ENCODE data around the gene TBXT. TPM values are rescaled to one million over a fixed set of nuclear protein-coding genes. Genes with fewer than 3 reads are reported as not detected.

The TBXT gene
- total and polyA plus RNA-seq, 2 of the 13 experiments (the other 11 are each of a cell fraction or from before 2014, with no cell fraction given): not detected

GRCh38 chr6:166145751-166146150, 21.9 kb downstream of the TBXT start (continued):
- no peak for TF ChIP-seq IKZF5 (CRISPR knock-in tag; IDR thresholded peaks at IDR 0.05)
- TF ChIP-seq HMGXB4 (CRISPR knock-in tag; IDR thresholded peaks at IDR 0.05; ENCODE audit: borderline replicate concordance in 1 of 2, low read depth in 1 of 2): no peak
- no peak for TF ChIP-seq CC2D1A (CRISPR knock-in tag; IDR thresholded peaks at IDR 0.05)
- no peak for TF ChIP-seq ARNT2 (CRISPR knock-in tag; IDR thresholded peaks at IDR 0.05; ENCODE audit: low read depth)
- no peak for TF ChIP-seq ZNF430 (CRISPR knock-in tag; IDR thresholded peaks at IDR 0.05)

- no peaks in the 10 kb centered on the region for H4K20me1 ChIP-seq (ENCODE audit: insufficient read depth, low read length)
- intact Hi-C loops (cut with micrococcal nuclease; ENCODE audit: unreplicated experiment): no loop called here
- ChIA-PET CTCF (ENCODE audit: low intra/inter-chr PET ratio, low total read pairs) (no interaction called here), POLR2A (no interaction called here)
- no peaks in the 10 kb centered on the region for H3K36me3 ChIP-seq (replicated peaks in 1 of 2; ENCODE audit: control insufficient read depth in 1 of 2, insufficient read depth in 2 of 2, low read length in 2 of 2)
- no TSS peak for BruUV-seq (replicated peaks)
- no peak overlapping the region for H3K4me2 ChIP-seq (ENCODE audit: low read depth, low read length)
- TF ChIP-seq HDAC1 (CRISPR knock-in tag; IDR thresholded peaks at IDR 0.05): no peak
- TF ChIP-seq MLLT10 (CRISPR knock-in tag; IDR thresholded peaks at IDR 0.05): no peak
- no peak for TF ChIP-seq KDM5A (IDR thresholded peaks at IDR 0.05; ENCODE audit: borderline replicate concordance, low read length)
- no peak for TF ChIP-seq MBNL3 (CRISPR knock-in tag; conservative IDR thresholded peaks at IDR 0.05)
- TF ChIP-seq DNMT3B (CRISPR knock-in tag; conservative IDR thresholded peaks at IDR 0.05): no peak
- no peak overlapping the region for H2AFZ ChIP-seq (ENCODE audit: low read length)
- no peak overlapping the region for H3K9ac ChIP-seq (ENCODE audit: insufficient read depth, low read depth, low read length)
- FAIRE-seq: no peak
- no peak overlapping the region for H3K4me3 ChIP-seq (replicated peaks in 1 of 3; ENCODE audit: insufficient read depth in 1 of 3, low read depth in 2 of 3, low read length in 3 of 3)
- WGBS (ENCODE audit: low lambda C conversion rate): 0% methylated on average over 1 of the region's 2 CpGs
- H3K9me3 ChIP-seq (ENCODE audit: low read length): no peaks in the 10 kb centered on the region
- no peak overlapping the region for H3K27ac ChIP-seq (ENCODE audit: extremely low read length, insufficient read depth, low read length)
- H3K79me2 ChIP-seq (ENCODE audit: insufficient read depth, low read length): no peaks in the 10 kb centered on the region
- H3K4me1 ChIP-seq (ENCODE audit: insufficient read depth, low read length): no peaks in the 10 kb centered on the region
- H3K27me3 ChIP-seq (ENCODE audit: control insufficient read depth in 1 of 2, insufficient read depth in 2 of 2, low read length in 2 of 2): peaks cover 0 to 25% of the 10 kb centered on the region in 2 experiments; a peak in 4 of 5 replicates
- in situ Hi-C loops (cut with HindIII; ENCODE audit: extremely low pct_ligation_motif_present, low pct_unique_long_range_greater_than_20kb): no loop called here
- DNase-seq (ENCODE audit: low spot score): no peak
- ATAC-seq: no peak
Measured at GRCh38 chr6:166143011-166143410, 24.6 kb downstream of the TBXT start.
